SKM-1 (cell line): ENCODE results near the gene FAM184A.
A peak's percentile ranks its signal among the peaks of the same experiment; 100 is the strongest.

Source experiments
- DNase-seq: peaks from one replicate; lab custom pipeline; 2025; ENCODE audit not compliant: unreplicated experiment; lab: John Stamatoyannopoulos, UW

FAM184A gene

DNA sequence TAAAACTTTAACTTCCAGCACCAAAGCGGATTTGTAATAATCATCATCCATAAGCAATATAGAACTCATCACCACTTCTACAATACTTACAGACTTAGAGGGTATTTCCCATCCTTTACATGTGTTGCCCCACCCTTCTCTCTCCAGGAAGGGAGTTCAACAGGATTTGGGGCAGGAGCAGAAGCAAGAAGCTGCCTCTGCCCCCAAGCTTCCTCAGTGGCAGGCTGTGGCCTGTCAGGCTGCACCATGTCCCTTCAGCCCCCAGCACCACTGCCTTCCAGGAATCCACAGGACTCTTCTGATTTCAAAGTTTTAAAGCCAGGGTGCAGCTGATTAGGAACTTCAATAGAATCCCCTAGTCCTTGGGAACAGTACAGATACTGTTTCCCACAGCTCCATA lies 106.8 kb downstream of the FAM184A start:
- no peak for DNase-seq

DNA sequence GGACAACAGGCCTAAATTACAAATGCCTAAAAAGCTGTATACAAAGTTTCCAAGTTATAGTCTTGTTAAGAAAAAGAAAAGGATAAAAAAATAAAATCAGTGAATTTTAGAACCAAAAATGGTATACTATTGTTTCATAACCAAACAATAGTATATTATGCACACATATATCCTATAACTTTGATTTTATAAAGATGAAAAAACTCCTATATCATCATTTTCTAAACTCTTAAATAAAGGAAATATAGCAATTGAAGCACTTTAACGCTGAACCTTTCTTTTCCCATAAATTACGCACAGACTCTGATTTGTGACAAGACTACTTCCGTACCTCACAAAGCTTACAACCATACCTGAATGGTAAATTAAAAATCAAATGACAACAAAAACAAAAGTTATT lies 107.6 kb downstream of the FAM184A start:
- DNase-seq, result no peak

DNA sequence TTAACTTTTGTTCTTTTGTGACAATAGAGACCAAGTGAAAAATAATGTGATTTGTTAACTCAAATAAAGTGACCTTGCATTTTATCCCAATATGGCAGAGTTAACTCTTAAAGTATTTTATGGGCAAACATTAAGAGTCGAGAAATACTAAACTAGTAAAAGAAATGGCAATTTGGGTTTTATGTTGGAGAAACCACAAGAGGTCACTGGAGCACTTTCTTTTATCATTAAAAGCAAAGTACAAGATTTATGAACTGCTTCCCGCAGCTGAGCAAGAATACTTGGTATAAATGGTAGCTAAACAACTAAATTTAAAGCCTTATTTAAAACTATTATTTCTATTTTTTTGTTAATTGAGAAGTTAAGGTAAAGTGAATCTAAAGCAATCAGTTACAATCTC lies 110.0 kb downstream of the FAM184A start:
- no peak for DNase-seq

DNA sequence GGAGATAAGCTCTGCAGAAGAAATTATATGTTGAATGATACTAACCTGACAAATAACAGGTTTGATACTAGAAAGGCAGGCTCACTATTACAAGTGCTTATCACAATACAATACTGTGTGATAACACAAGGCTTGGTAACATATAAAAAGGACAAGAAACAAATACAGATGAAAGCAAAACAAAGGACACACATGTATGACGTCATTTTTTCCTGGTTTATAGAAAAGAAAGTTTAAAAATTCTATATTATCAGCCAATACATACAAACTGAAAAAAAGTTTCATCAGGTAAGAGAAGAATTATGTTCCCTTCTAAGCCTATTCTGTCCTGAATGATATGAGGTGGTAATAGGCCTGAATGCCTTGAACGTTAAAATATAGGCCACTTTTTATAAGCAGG lies 111.2 kb downstream of the FAM184A start:
- no peak for DNase-seq

DNA sequence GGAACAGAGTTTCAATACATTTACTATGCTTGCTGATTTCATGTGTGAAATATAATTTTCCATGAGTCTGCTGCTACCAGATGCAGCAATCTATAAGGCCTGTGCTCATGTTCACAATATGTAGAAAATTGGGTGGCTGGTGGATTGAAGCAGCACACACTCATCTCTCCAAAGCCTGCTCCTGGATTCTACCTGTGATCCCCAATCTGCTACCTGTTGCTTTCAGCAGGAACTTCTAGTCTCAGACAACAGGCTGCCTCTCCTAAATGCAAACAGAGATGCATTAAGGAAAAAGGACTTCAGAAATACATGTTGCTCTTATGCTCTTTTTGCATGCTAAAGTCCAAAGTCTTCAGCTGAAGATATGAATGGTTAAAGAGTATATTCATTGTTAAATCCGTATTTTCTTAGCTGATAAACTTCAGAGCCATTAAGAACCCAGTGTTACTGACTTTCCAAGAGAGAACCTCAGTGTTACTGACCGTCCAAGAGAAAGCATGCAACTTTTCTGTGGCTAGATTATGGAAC lies 112.6 kb downstream of the FAM184A start:
- no peak for DNase-seq

DNA sequence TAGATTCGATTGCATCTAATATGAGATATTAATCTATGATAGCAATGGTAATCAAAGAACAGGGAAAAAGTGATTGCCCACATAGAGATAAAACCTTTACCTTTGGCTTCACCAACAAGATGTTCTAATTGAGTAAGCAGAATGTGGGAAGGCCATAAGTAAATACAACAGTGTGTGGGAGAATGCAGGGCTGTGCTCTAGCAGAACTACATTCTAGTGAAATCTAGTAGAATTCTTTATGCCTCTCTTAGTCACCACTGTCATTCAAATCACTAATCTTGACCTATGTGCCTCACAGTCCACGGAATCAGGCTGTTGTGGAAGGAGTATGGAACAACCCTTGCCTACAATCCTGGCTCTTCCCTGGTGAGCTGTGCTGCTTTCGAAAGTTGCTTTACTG lies 113.1 kb downstream of the FAM184A start:
- DNase-seq, result no peak

DNA sequence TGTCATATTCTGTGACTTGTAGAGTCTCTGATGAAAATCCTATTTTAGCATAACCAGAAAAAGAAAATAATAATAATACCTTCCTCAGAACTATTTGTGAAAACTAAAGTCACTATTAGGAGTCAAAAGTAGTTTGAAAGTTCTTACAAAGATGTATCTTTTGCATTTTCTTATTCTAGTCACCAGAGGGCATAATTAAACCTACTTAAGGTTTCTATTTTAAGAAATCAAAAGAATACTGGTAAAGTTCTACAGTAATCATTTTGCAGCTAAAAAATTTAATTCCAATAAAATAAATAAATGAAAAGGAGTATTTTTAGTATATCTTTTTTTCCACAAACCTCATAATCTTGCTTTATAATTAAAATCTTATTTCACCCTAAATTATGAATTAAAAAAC lies 115.5 kb downstream of the FAM184A start:
- DNase-seq, result no peak

DNA sequence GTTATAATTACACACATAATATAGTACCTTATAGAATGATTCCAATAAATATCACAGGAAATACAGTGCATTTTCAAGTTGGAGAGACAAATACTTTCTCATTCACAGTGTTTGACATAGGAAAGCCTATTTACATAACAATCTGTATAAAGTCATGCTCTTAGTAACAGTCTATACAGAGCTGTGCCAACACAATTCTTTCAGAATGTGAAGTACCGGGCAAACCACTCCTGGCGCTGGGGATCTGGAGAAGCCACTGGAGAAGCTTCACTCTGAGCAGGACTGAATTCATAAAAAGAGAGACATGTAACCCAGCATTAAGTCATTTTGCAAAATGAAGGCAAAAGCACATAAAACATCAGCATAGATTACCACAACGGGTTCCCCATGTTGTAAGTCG lies 118.6 kb downstream of the FAM184A start:
- DNase-seq, result no peak

DNA sequence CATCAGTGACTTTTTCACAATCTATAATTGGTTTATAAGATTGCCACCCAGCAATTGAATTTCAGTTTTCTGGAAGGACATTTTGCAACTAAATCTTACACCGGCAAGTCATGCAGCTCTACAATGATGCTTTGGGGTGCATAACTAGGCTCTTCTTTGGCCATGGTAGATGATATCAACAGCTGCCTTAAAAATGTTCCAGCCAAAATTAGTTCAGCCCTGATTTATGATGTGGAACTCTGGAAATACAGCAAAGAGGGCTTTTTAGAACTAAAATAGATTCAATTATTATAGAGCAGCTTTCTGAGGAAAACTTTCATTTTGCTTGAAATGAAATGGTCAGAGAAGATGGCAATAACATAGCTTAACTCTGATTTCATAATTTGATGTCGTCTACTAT lies 125.1 kb downstream of the FAM184A start:
- no peak for DNase-seq

DNA sequence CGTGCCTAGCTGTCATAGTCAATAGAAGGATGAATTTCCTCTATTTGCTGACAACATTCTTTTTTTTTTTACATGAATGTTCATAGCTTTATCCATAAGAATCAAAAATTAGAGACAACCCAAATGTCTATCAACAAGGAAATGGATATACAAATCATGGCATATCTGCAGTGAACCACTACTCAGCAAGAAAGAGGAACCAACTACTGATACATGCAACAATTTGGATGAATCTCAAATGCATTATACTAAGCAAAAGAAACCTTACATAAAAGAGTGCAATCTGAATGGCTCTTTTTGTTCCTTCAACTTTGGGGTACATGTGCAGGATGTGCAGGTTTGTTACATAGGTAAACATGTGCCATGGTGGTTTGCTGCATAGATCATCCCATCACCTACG lies 125.8 kb downstream of the FAM184A start:
- no peak for DNase-seq

DNA sequence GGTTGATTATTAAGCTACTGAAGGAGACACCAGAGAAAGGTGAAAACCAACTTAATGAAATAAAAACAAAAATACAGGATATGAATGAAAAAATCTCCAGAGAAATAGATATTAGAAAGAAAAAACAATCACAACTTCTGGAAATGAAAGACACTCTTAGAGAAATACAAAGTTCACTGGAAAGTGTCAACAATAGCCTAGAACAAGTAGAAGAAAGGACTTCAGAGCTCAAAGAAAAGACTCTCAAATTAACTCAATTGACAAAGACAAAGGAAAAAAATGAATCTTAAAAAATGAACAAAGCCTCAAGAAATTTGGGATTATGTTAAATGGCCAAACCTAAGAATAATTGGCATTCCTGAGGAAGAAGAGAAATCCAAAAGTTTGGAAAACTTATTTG lies 133.2 kb downstream of the FAM184A start:
- no peak for DNase-seq

DNA sequence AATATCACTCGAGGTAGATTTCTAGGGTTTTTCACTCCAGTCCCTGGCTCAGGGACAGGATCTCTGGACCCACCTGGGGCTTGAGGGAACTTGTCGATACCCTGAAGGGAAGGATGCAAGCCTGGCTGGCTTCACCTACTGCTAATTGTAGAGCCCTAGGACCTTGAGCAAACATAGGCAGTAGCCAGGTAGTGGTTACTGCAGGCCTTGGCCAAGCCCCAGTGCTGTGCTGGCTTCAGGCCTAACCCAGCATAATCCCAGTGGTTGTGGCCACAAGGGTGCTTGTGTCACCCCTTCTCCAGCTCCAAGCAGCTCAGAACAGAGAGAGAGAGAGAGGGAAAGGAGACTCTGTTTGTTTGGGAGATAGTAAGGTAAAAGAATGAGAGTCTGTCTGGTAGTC lies 137.7 kb downstream of the FAM184A start:
- no peak for DNase-seq

DNA sequence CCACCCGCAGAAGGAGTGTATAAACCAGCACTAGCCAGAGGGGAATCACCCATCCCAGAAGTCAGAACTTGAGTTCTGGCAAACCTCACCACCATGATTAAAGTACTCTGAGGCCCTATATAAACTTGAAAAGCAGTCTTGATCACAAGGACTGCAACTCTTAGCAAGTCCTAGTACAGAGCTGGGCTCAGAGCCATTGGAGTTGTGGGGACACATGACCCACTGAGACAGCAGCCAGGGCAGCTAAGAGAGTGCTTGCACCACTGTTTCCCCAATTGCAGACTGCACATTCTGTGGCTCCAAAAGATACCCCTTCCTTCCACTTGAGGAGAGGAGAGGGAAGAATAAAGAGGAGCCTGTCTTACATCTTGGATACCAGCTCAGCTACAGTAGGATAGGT lies 138.8 kb downstream of the FAM184A start:
- DNase-seq, result no peak

DNA sequence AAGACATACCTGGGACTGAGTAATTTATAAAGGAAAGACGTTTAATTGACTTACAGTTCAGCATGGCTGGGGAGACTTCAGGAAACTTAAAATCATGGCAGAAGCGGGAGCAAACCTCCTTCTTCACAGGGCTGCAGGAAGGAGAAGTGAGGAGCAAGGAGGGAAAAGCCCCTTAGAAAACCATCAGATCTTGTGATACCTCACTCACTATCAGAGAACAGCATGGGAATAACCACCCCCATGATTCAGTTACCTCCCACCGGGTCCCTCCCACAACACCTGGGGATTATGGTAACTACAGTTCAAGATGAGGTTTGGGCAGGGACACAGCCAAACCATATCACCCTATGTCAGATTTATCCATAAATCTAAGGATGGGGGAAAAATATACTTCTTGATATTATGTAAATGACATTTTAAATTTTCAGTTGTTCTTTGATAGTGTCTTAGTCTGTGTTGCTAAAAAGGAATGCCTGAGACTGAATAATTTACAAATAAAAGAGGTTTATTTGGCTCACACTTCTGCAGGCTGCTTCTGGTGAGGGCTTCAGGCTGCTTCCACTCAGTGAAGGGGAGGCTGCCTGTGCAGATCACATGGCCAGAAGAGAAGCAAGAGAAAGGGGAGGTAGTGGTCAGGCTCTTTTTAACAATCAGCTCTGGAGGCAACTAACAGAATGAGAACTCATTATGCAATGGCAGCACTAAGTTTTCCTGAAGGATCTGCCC lies 142.3 kb downstream of the FAM184A start:
- no peak for DNase-seq

DNA sequence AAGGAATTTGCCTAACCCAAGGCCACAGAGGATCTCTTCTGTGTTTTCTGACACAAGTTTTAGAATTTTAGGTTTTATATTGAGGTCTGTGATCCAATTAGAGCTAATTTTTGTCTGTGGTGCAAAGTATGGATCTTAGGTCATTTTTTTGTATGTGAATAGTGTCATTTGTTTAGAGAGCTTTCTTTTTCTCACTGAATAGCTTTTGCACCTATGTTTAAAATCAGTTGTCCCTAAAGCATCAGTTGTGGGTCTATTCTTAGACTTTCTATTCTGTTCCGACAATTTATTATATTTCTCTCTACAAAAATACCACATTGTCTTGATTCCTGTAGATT lies 143.2 kb downstream of the FAM184A start:
- DNase-seq, result no peak

DNA sequence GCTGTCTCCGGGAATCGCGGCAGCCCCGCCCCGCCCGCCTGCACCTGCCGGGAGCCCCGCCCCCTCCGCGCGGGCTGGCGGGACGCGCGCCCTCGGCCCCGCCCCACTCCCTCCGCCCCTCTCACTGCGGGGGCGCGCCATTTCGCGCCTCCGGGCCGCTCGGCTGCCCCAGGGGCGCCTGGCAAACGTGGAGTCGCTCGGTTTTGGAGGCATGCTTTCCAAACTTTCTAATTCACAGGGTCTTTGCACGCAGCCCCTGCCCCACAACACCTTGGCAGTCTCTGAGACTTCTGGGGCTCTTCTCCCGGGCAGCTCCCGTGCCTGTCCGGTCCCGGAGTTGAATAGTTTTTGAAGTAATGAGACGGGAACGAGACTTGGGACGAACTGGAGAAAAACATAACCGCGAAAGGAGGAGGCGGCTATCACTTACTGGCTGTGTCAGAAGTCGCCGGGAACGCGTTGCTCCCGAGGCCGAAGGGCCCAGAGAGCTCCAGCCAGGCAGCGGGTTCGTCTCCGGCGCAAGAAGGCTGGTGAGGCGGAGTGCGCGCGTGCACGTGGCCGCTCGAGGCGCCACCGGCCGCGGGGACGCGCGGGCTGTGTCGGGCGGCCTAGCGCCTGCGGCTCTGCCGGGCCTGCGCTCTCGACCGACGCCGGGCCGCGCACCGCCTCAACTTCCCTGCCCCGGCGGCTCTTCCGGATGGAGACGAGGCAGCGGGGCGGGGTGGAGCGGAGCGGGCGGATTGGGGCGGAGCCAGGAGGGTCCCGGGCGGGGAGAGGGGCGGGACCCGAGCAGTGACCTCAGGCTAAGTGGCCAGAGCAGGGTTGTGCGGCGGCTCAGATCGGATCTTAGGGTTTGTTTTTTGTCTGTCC lies 143.8 kb downstream of the FAM184A start, which contains the start of gene MCM9:
Gene MCM9, minus strand, starts transcription at position 699 of the 870 bp plus-strand sequence. CDS start 3,436 bp downstream, outside the sequence.
- DNase-seq, result peak; percentile 80

DNA sequence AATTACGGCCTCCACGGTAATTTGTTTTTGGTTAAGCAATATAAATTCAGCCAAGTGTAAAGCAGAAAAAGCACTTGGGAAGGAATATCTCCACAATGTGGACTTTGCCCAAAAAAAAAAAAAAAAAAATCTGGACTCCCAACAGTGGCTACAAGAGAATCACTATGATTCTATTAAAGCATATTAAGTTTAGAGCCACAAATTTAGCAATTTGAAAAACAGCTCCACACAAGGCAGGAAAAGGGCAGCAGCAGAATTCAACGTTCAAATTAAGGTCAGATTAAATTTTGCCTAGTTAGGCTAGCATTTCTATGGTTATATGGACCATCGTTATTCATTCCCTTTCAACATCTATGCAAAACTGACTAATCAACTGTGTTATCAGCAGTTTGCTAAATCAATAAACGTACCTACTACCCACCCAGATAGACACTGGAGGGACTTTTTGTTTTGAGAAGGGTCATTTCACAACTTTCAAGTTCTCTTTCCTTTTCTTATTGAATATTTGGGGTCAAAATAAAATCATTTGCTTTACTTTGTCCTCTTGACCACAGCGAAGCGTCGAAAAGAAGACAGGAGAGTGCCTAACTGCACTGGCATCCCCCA lies 144.5 kb downstream of the FAM184A start:
- DNase-seq, result no peak

DNA sequence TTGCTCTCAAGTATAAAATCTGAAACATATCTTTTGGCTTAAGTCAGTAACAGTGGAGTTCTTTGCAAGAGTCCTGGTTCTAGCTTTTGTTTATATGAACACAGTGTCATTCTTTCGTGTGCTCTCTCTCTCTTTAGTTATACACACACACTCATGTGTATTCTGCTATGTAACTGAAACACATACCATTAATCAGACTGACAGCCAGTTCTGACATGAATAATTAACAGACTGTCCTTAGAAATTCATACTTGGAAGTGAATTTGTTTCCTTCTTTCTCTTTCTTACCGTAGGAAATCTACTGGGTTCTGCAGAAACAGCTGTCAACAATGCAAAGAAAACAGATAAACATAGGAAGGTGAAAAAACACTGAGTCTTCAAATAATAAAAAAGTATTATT lies 146.0 kb downstream of the FAM184A start:
- no peak for DNase-seq

DNA sequence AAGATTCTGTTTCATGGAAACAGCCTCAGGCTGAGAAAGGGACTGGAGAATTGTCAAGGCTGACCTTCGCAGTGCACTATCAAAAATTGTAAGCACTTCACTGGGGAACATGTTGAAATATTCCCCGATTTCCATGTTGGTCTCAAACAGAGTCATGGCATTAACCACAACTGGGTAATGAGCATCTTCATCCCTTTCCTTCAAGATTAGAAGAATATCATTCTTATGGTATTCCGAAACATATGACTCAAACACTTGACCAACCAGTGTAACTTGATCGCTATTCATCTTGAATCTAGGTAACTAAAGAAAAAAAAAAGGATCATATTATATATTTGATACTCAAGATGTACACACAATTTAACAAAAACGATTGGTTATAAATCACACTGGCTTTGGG lies 147.0 kb downstream of the FAM184A start:
- DNase-seq, result no peak

DNA sequence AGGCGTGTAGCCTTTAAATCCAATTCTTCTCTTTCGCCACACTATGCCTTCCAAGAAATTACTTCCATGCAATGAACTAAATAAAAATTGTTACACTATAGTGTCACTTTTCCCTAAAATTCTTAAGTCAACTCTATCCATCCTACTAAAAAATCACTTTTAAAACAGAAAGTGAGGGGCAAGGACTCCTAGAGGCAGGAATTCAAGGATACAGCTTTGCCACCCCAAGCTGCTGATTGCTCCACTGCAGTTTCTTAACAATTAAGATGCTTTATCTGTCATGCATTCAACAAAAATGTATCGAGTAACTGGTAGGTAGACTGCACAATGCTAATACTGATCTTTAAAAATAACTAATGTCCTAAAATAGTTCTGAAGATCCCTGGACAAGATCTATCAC lies 147.8 kb downstream of the FAM184A start:
- no peak for DNase-seq

DNA sequence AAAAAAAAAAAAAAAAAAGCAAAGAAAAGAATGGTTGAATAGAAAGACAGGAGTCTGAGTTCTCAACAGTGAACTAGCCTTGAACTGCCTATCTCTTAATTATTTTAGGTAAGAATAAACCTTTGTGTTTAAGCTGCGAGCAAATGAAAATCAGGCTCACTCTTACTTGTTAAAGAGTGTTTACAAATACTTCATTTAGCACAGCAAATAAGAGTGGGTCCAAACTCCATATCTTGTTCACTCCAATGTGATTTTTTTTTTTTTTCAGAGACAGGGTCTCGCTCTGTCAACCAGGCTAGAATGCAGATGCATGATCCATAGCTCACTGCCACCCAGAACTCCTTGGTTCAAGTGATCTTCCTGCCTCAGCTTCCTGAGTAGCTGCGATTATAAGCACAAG lies 155.4 kb downstream of the FAM184A start:
- DNase-seq, result no peak

DNA sequence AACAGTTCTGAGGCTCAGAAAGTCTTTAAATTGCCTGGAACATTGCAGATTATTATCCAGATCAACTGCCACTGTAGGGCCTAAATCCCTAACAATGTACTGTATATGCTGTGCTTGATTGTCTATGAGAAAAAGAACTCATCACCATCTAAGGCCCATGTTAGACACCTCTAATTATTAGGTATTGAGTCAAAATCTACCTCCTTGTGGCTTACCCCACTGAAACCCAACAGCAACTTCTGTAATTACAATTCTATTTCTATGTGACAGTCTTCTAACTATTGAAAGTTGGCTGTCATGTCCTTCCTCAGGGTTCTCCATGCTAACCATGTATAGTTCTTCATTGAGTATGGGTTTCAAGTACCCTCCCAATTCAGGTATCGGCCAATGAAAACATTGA lies 157.4 kb downstream of the FAM184A start:
- DNase-seq, result no peak
